IMR-90 (cell line): ENCODE data around the gene TSPEAR. TPM values are rescaled to one million over a fixed set of nuclear protein-coding genes. Genes with fewer than 3 reads are reported as not detected.

ENCODE experiments used
- ATAC-seq: fragments of 200-7000 bp; cut with Tn5 transposase; 2 replicates; pipeline ENCODE4 v1.9.1; 2020; ENCODE audit warnings: low read depth, mild to moderate bottlenecking, moderate library complexity
- BruUV-seq: library from RNA; stranded (reverse); fragments of 400-500 nt; replicated peaks from 2 replicates; lab custom pipeline; 2021; lab: Mats Ljungman, UMichigan
- CTCF ChIA-PET: fragments of 300-600 bp; formaldehyde crosslinking; extraction: SDS; loops from one replicate; lab custom pipeline; 2021; ENCODE audit warnings: antibody characterized with exemption; lab: Yijun Ruan, JAX
- POLR2A ChIA-PET: fragments of 300-600 bp; sonication (Branson Sonifier 250); formaldehyde crosslinking; loops from one replicate; lab custom pipeline; 2022; ENCODE audit warnings: antibody characterized with exemption; ENCODE audit not compliant: unreplicated experiment; lab: Charles Lee
- DNase-seq: peaks from one replicate; pipeline ENCODE4 v3.0.0; 2013
- H2AFZ ChIP-seq: replicated peaks from 2 replicates; pipeline ENCODE3; 2013; ENCODE audit warnings: low read length, mild to moderate bottlenecking; ENCODE audit not compliant: poor library complexity
- H2AK5ac ChIP-seq: 2 replicates; pipeline ENCODE4 v1.6.1; 2013; ENCODE audit warnings: low read depth, low read length, inconsistent platforms
- H2AK9ac ChIP-seq: replicated peaks from 2 replicates; pipeline ENCODE3; 2013; ENCODE audit warnings: mild to moderate bottlenecking, low read depth, low read length, moderate library complexity; ENCODE audit not compliant: poor library complexity
- H2BK120ac ChIP-seq: 2 replicates; pipeline ENCODE4 v1.6.1; 2013; ENCODE audit warnings: low read depth, low read length, inconsistent platforms
- H2BK15ac ChIP-seq: 3 replicates; pipeline ENCODE4 v1.6.1; 2013; ENCODE audit warnings: low read depth, low read length, inconsistent platforms
- H2BK20ac ChIP-seq: 2 replicates; pipeline ENCODE4 v1.6.1; 2013; ENCODE audit warnings: low read depth, mild to moderate bottlenecking, inconsistent platforms, low read length, moderate library complexity
- H2BK5ac ChIP-seq: 2 replicates; pipeline ENCODE4 v1.6.1; 2013; ENCODE audit warnings: mild to moderate bottlenecking, low read depth, low read length, inconsistent platforms; ENCODE audit not compliant: poor library complexity, severe bottlenecking
- H3K14ac ChIP-seq: replicated peaks from 2 replicates; pipeline ENCODE4 v1.6.1; 2013; ENCODE audit warnings: low read depth, low read length, inconsistent platforms
- H3K18ac ChIP-seq: 2 replicates; pipeline ENCODE4 v1.6.1; 2013; ENCODE audit warnings: low read depth, low read length, control low read depth
- H3K23ac ChIP-seq: 2 replicates; pipeline ENCODE4 v1.6.1; 2013; ENCODE audit warnings: low read depth, low read length, inconsistent platforms
- H3K27ac ChIP-seq: 2 replicates; pipeline ENCODE4 v1.5.1; 2013; ENCODE audit warnings: mild to moderate bottlenecking, control low read depth, low read length; ENCODE audit not compliant: insufficient read depth
- H3K27me3 ChIP-seq: 2 replicates; pipeline ENCODE4 v1.6.1; 2013; ENCODE audit warnings: low read length; ENCODE audit not compliant: control insufficient read depth, insufficient read depth
- H3K36me3 ChIP-seq: 2 replicates; pipeline ENCODE4 v1.6.1; 2013; ENCODE audit warnings: low read length, mixed read lengths; ENCODE audit not compliant: control insufficient read depth, insufficient read depth
- H3K4ac ChIP-seq: 2 replicates; pipeline ENCODE4 v1.6.1; 2013; ENCODE audit warnings: low read depth, low read length, inconsistent platforms
- H3K4me1 ChIP-seq: 2 replicates; pipeline ENCODE4 v1.6.1; 2013; ENCODE audit warnings: low read length, mixed read lengths; ENCODE audit not compliant: control insufficient read depth, insufficient read depth
- H3K4me2 ChIP-seq: 2 replicates; pipeline ENCODE4 v1.6.1; 2013; ENCODE audit warnings: low read depth, mild to moderate bottlenecking, control low read depth, low read length, moderate library complexity
- H3K4me3 ChIP-seq: 2 replicates; pipeline ENCODE4 v1.5.1; 2013; ENCODE audit warnings: low read depth, mild to moderate bottlenecking, control low read depth, low read length, moderate library complexity; ENCODE audit not compliant: insufficient read depth
- H3K56ac ChIP-seq: 2 replicates; pipeline ENCODE4 v1.6.1; 2013; ENCODE audit warnings: low read length, inconsistent platforms; ENCODE audit not compliant: insufficient read depth; ENCODE audit errors: extremely low read depth
- H3K79me1 ChIP-seq, 2 experiments: 2 replicates each; pipeline ENCODE4 v1.6.1; 2013; ENCODE audit warnings: low read length in 2 of 2, inconsistent platforms in 1 of 2, low read depth in 1 of 2
- H3K9ac ChIP-seq: 2 replicates; pipeline ENCODE4 v1.6.1; 2013; ENCODE audit warnings: low read depth, low read length, control low read depth
- H3K9me1 ChIP-seq: 2 replicates; pipeline ENCODE4 v1.6.1; 2013; ENCODE audit warnings: low read length, inconsistent platforms; ENCODE audit not compliant: insufficient read depth
- H3K9me3 ChIP-seq: 2 replicates; pipeline ENCODE4 v1.6.1; 2013; ENCODE audit warnings: low read length; ENCODE audit not compliant: control insufficient read depth, insufficient read depth
- H4K20me1 ChIP-seq: 2 replicates; pipeline ENCODE4 v1.6.1; 2013; ENCODE audit warnings: low read length, inconsistent platforms; ENCODE audit not compliant: insufficient read depth
- H4K5ac ChIP-seq: 2 replicates; pipeline ENCODE4 v1.6.1; 2013; ENCODE audit warnings: mild to moderate bottlenecking, low read depth, low read length, control low read depth
- H4K8ac ChIP-seq, 2 experiments: 2 replicates each; pipeline ENCODE4 v1.6.1; 2013; ENCODE audit warnings: low read depth in 2 of 2, low read length in 2 of 2, control low read depth in 1 of 2, inconsistent platforms in 1 of 2
- H4K91ac ChIP-seq: 2 replicates; pipeline ENCODE4 v1.6.1; 2013; ENCODE audit warnings: low read depth, low read length, inconsistent platforms; ENCODE audit not compliant: insufficient read depth
- BHLHE40 ChIP-seq: fragments of 150-350 bp; IDR thresholded peaks from 2 replicates; pipeline ENCODE4 v1.6.1; 2016; ENCODE audit warnings: mild to moderate bottlenecking, low read depth, low read length
- MAFK ChIP-seq: IDR thresholded peaks from 2 replicates; pipeline ENCODE4 v1.6.1; 2012; ENCODE audit warnings: low read depth, low read length, improper control_type of control experiment
- MXI1 ChIP-seq: IDR thresholded peaks from 2 replicates; pipeline ENCODE4 v1.6.1; 2012; ENCODE audit warnings: low read depth, mild to moderate bottlenecking, low read length, moderate library complexity, borderline replicate concordance
- NFE2L2 ChIP-seq: fragments of 150-350 bp; IDR thresholded peaks from 2 replicates; pipeline ENCODE4 v1.6.1; 2016; ENCODE audit warnings: low read depth, mild to moderate bottlenecking, low read length
- POLR2A ChIP-seq: IDR thresholded peaks from 2 replicates; pipeline ENCODE4 v1.6.1; 2012; ENCODE audit warnings: mild to moderate bottlenecking, low read depth, low read length
- RCOR1 ChIP-seq: IDR thresholded peaks from 2 replicates; pipeline ENCODE4 v1.6.1; 2012; ENCODE audit warnings: mild to moderate bottlenecking, low read length, improper control_type of control experiment; ENCODE audit not compliant: insufficient replicate concordance
- RFX5 ChIP-seq: IDR thresholded peaks from 2 replicates; pipeline ENCODE4 v1.8.0; 2012; ENCODE audit warnings: low read depth, mild to moderate bottlenecking, low read length, moderate library complexity
- WGBS, 2 experiments: methylation state at CpG; one replicate each; pipeline versions ENCODE4 v1.1.5 to v1.1.7; 2013; ENCODE audit warnings: missing lambda C conversion rate in 2 of 2; ENCODE audit not compliant: insufficient read length in 1 of 2; ENCODE audit errors: extremely low coverage in 2 of 2; 5-methylcytosine and 5-hydroxymethylcytosine counted together
- dilution Hi-C: fragments of 300-500 bp; cut with HindIII; formaldehyde crosslinking; loops from one replicate; pipeline ENCODE4 v1.14.3; 2018; ENCODE audit warnings: low sequenced_read_pairs; ENCODE audit not compliant: unreplicated experiment
- in situ Hi-C: fragments of 300-500 bp; cut with MboI; formaldehyde crosslinking; loops from 3 replicates; pipeline ENCODE4 v1.14.3; 2019; ENCODE audit warnings: low sequenced_read_pairs, inconsistent platforms, mixed read lengths
- intact Hi-C: fragments of 100-400 bp; cut with micrococcal nuclease; formaldehyde crosslinking; loops from 2 replicates; pipeline ENCODE4 v1.10.0; 2022
- polyA plus RNA-seq, 3 experiments: library from polyadenylated mRNA; depleted of rRNA; stranded (reverse); fragments of >200 nt; gene quantifications; 2 replicates each; pipeline ENCODE4 v1.2.3, GENCODE V29; 2012; ENCODE audit warnings: low replicate concordance in 1 of 3
- total RNA-seq: library from RNA; depleted of rRNA; stranded (reverse); fragments of >200 nt; gene quantifications from 2 replicates; pipeline ENCODE4 v1.2.3, GENCODE V29; 2012
- TF ChIP-seq, protein P1 (sequence below): conservative IDR thresholded peaks from 2 replicates; pipeline ENCODE4 v1.5.1; 2012; ENCODE audit warnings: mild to moderate bottlenecking, low read depth, low read length, improper control_type of control experiment
- TF ChIP-seq, protein P2 (sequence below): fragments of 150-350 bp; IDR thresholded peaks from 2 replicates; pipeline ENCODE4 v1.6.1; 2016; ENCODE audit warnings: low read depth, mild to moderate bottlenecking, low read length, moderate library complexity, borderline replicate concordance

The TSPEAR gene
- total and polyA plus RNA-seq, 2 of the 4 experiments (the other 2 are of a cell fraction) = not detected

DNA sequence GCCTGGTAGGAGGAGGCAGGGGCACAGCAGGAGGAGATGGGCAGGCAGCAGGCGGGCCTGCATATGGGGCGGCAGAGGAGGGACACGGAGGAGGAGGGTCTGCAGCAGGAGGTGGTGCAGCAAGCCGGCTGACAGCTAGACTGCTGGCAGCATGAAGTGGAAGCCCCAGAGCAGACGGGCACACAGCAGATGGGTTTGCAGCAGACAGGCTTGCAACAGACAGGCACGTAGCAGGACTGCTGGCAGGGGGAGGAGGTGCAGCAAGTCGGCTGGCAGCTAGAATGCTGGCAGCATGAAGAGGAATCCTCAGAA is 131.6 kb downstream of the TSPEAR start:
- Histone ChIP-seq H3K9ac (no peak overlapping the region), H3K56ac (no peak overlapping the region), H4K5ac (no peak overlapping the region), H3K4me1 (no peaks in the 10 kb centered on the region), H3K9me1 (no peaks in the 10 kb centered on the region), H3K4ac (no peak overlapping the region), H2AK5ac (no peak overlapping the region), H2BK20ac (no peak overlapping the region), H3K27ac (no peak overlapping the region), H3K27me3 (no peaks in the 10 kb centered on the region; the same call in 1 of the 2 replicates), H2AK9ac (no peak overlapping the region), H2BK15ac (no peak overlapping the region), H3K18ac (no peak overlapping the region), H2BK5ac (no peak overlapping the region), H4K8ac (no peak overlapping the region), H2BK120ac (no peak overlapping the region), H3K36me3 (no peaks in the 10 kb centered on the region), H2AFZ (no peak overlapping the region), H3K23ac (no peak overlapping the region), H3K79me1 (no peaks in the 10 kb centered on the region), H3K4me3 (no peak overlapping the region), H4K91ac (no peak overlapping the region), H4K20me1 (no peaks in the 10 kb centered on the region), H3K14ac (no peak overlapping the region), H3K4me2 (no peak overlapping the region), H3K9me3 (peaks cover 11% of the 10 kb centered on the region)
- DNase-seq (no peak), ATAC-seq (no peak)
- 42% methylated on average over 4 of the region's 7 CpGs; no CpG with 5 or more reads in 1 of the 2 experiments for WGBS, 2 experiments
- in situ Hi-C loops (no loop called here), intact Hi-C loops (no loop called here), dilution Hi-C loops (no loop called here)
- ChIA-PET CTCF (no interaction called here), POLR2A (no interaction called here)
- TF ChIP-seq POLR2A (no peak), RCOR1 (no peak), RFX5 (no peak), MAFK (no peak), NFE2L2 (no peak), BHLHE40 (no peak), MXI1 (no peak)
- TF ChIP-seq, protein P1, sequence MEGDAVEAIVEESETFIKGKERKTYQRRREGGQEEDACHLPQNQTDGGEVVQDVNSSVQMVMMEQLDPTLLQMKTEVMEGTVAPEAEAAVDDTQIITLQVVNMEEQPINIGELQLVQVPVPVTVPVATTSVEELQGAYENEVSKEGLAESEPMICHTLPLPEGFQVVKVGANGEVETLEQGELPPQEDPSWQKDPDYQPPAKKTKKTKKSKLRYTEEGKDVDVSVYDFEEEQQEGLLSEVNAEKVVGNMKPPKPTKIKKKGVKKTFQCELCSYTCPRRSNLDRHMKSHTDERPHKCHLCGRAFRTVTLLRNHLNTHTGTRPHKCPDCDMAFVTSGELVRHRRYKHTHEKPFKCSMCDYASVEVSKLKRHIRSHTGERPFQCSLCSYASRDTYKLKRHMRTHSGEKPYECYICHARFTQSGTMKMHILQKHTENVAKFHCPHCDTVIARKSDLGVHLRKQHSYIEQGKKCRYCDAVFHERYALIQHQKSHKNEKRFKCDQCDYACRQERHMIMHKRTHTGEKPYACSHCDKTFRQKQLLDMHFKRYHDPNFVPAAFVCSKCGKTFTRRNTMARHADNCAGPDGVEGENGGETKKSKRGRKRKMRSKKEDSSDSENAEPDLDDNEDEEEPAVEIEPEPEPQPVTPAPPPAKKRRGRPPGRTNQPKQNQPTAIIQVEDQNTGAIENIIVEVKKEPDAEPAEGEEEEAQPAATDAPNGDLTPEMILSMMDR = no peak
- TF ChIP-seq, protein P2, sequence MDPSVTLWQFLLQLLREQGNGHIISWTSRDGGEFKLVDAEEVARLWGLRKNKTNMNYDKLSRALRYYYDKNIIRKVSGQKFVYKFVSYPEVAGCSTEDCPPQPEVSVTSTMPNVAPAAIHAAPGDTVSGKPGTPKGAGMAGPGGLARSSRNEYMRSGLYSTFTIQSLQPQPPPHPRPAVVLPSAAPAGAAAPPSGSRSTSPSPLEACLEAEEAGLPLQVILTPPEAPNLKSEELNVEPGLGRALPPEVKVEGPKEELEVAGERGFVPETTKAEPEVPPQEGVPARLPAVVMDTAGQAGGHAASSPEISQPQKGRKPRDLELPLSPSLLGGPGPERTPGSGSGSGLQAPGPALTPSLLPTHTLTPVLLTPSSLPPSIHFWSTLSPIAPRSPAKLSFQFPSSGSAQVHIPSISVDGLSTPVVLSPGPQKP = no peak
- BruUV-seq = no TSS peak
